Raji (cell line): ENCODE data around the gene FOXL2.

Experiments
- POLR2A ChIP-seq: IDR thresholded peaks from 2 replicates; pipeline ENCODE4 v1.6.1; 2011; ENCODE audit warnings: low read depth, low read length, control low read depth; ENCODE audit not compliant: insufficient read depth

The FOXL2 gene

DNA sequence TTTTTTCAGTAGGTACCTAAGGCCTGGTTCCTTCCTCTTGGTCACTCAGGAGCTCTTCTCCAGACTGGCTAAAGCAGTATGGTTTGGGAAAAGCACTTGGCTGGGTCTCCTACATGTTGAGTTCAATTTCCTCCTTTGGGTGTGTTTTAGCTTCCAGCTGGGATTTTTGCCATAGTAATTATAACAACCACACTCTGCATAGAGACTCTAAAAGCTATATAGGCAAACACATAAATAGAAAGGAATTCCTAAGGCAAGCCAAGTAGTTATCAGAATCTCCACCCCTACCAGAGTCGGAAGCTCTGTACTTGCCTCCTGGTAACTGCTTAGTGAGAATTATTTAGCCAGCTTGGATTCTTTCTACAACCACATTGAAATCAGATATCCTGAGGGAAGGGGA is 48.6 kb downstream of the FOXL2 start:
- no peak for TF ChIP-seq POLR2A
